GM06990 (cell line): Measurements from ENCODE around the gene MSH6.
A peak's percentile ranks its signal among the peaks of the same experiment; 100 is the strongest.

Experiments used
- DNase-seq: peaks from one replicate; pipeline ENCODE4 v3.0.0-alpha.2; 2011; ENCODE audit not compliant: insufficient read length; ENCODE audit errors: extremely low read depth
- H3K27me3 ChIP-seq: replicated peaks from 2 replicates; pipeline ENCODE4 v1.6.0; 2011; ENCODE audit warnings: low read length; ENCODE audit not compliant: control insufficient read depth, insufficient read depth
- H3K36me3 ChIP-seq: 2 replicates; pipeline ENCODE4 v1.5.1; 2011; ENCODE audit warnings: low read length; ENCODE audit not compliant: control insufficient read depth, insufficient read depth
- H3K4me3 ChIP-seq: replicated peaks from 2 replicates; pipeline ENCODE4 v1.5.1; 2011; ENCODE audit warnings: low read depth, mild to moderate bottlenecking, control low read depth, low read length
- CTCF ChIP-seq: IDR thresholded peaks from 2 replicates; pipeline ENCODE4 v1.5.1; 2011; ENCODE audit warnings: low read length, control low read depth, mild to moderate bottlenecking, inconsistent platforms; ENCODE audit not compliant: insufficient read depth, poor library complexity, severe bottlenecking

Gene MSH6

GRCh38 chr2:47777277-47777937, 5.5 kb upstream of the MSH6 start:
- no peak overlapping the region for H3K4me3 ChIP-seq
- no peaks in the 10 kb centered on the region for H3K36me3 ChIP-seq
- DNase-seq: no peak
- H3K27me3 ChIP-seq: no peaks in the 10 kb centered on the region
- TF ChIP-seq CTCF: no peak

- no peak for TF ChIP-seq CTCF
- H3K27me3 ChIP-seq: no peaks in the 10 kb centered on the region
- H3K4me3 ChIP-seq: no peak overlapping the region
- no peaks in the 10 kb centered on the region for H3K36me3 ChIP-seq
- no peak for DNase-seq
Observed at GRCh38 chr2:47778698-47779425, 4.1 kb upstream of the MSH6 start.

GRCh38 chr2:47779426-47779790, 3.5 kb upstream of the MSH6 start:
- Histone ChIP-seq H3K27me3 (no peaks in the 10 kb centered on the region), H3K4me3 (no peak overlapping the region), H3K36me3 (no peaks in the 10 kb centered on the region)
- DNase-seq: no peak
- TF ChIP-seq CTCF: no peak

GRCh38 chr2:47782381-47782670, 619 bp upstream of the MSH6 start:
- Histone ChIP-seq H3K4me3 (peak overlapping the region; percentile 75), H3K36me3 (no peaks in the 10 kb centered on the region), H3K27me3 (no peaks in the 10 kb centered on the region)
- no peak for TF ChIP-seq CTCF
- DNase-seq: no peak

GRCh38 chr2:47783486-47784351, 774 bp downstream of the MSH6 start:
- peak; percentile 80 for DNase-seq
- H3K27me3 ChIP-seq: no peaks in the 10 kb centered on the region
- H3K36me3 ChIP-seq: no peaks in the 10 kb centered on the region
- TF ChIP-seq CTCF: no peak
- H3K4me3 ChIP-seq: peak overlapping the region; percentile 93
